Activated T-cell treated with anti-CD3 and anti-CD28 coated beads, Interleukin-2, amount 50 U/mL, for 72 hours (primary cell): Measurements from ENCODE around the gene UBAC1. TPM values are rescaled to one million over a fixed set of nuclear protein-coding genes. Genes with fewer than 3 reads are reported as not detected.

Experiments
- ATAC-seq, 2 donors: fragments of 150-1000 bp; cut with Tn5 transposase; replicated peaks in 1 of 2; 2 replicates each; pipeline ENCODE4 v1.10.0; 2021; ENCODE audit warnings: moderate library complexity in 2 of 2, mild to moderate bottlenecking in 1 of 2
- DNase-seq, 2 donors: peaks; one replicate each; pipeline ENCODE4 v3.0.0; 2021 to 2022; ENCODE audit warnings: mixed read lengths in 1 of 2
- H3K27ac Mint-ChIP-seq: one replicate; pipeline ENCODE4 v1.8.0; 2022; ENCODE audit warnings: mild to moderate bottlenecking, moderate library complexity, mixed read lengths
- H3K27me3 Mint-ChIP-seq: one replicate; pipeline ENCODE4 v1.8.0; 2022; ENCODE audit warnings: low read depth, mixed read lengths
- H3K36me3 Mint-ChIP-seq, 2 donors: one replicate each; pipeline ENCODE4 v1.8.0; 2022; ENCODE audit warnings: mixed read lengths in 2 of 2, mild to moderate bottlenecking in 1 of 2; ENCODE audit not compliant: insufficient read depth in 2 of 2
- H3K4me1 Mint-ChIP-seq: one replicate; pipeline ENCODE4 v1.8.0; 2022; ENCODE audit warnings: low read depth, mixed read lengths
- H3K4me3 Mint-ChIP-seq, 2 donors: one replicate each; pipeline ENCODE4 v1.8.0; 2022; ENCODE audit warnings: mild to moderate bottlenecking in 2 of 2, mixed read lengths in 2 of 2, moderate library complexity in 2 of 2
- H3K9me3 Mint-ChIP-seq, 2 donors: one replicate each; pipeline ENCODE4 v1.8.0; 2022; ENCODE audit warnings: mixed read lengths in 2 of 2
- total RNA-seq, 2 donors: library from RNA; stranded (reverse); gene quantifications; one replicate each; pipeline ENCODE4 v1.2.3, GENCODE V29; 2022

UBAC1 gene
- total RNA-seq, 2 donors from 2014 or later, result 35.6 to 41.6 TPM

DNA sequence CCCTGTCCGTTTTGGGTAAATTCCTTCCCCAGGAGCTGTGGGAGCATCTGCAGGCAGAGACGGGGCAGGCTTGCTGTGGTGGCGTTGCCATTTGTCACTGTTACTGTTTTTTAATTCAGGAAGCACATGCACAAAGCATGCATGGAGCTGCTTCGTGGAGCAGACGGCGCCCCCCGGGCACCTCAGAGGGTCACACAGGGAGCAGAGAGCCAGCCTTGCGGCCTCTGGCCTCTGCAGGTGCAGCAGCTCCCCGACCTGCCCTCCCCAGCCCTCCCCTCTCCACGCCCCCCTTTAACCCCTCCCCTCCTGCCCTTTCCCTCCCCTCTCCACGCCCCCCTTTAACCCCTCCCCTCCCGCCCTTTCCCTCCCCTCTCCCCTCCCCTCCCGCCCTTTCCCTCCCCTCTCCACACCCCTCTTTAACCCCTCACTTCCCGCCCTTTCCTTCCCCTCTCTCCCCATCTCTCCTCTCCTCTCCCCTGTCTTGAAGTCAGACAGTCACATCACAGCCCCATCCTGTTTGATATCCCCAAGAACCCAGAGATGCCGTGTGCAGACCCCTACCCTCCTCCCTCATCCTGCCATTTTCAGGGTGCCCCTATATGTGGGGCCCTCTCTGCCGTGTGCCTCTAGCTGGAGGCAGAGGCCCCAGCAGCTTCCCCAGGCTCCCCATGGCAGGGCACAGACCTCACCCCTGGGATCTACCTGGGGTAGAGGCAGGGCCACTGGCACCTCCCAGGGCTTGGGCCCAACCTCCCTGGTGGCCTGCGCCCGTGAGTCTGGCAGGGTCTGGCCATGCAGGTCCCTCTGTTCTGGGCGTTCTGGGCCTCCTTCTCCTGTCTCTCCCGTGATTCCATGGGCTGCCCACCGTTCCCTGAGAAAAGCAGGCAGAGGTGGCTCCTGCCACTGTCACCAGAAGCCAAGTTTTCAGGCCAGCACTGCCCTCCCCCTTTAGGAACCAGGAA lies 29.6 kb upstream of the UBAC1 start:
- ATAC-seq (peak; percentile 52 to 69), DNase-seq (peak; percentile 46 to 54)
- H3K27me3 Mint-ChIP-seq, result no peaks in the 10 kb centered on the region
- no peaks in the 10 kb centered on the region for H3K9me3 Mint-ChIP-seq
- peak overlapping the region in 1 of 2 donors; percentile 24 for H3K4me3 Mint-ChIP-seq
- H3K4me1 Mint-ChIP-seq, result peaks cover 13% of the 10 kb centered on the region
- no peaks in the 10 kb centered on the region for H3K36me3 Mint-ChIP-seq
- no peak overlapping the region for H3K27ac Mint-ChIP-seq

DNA sequence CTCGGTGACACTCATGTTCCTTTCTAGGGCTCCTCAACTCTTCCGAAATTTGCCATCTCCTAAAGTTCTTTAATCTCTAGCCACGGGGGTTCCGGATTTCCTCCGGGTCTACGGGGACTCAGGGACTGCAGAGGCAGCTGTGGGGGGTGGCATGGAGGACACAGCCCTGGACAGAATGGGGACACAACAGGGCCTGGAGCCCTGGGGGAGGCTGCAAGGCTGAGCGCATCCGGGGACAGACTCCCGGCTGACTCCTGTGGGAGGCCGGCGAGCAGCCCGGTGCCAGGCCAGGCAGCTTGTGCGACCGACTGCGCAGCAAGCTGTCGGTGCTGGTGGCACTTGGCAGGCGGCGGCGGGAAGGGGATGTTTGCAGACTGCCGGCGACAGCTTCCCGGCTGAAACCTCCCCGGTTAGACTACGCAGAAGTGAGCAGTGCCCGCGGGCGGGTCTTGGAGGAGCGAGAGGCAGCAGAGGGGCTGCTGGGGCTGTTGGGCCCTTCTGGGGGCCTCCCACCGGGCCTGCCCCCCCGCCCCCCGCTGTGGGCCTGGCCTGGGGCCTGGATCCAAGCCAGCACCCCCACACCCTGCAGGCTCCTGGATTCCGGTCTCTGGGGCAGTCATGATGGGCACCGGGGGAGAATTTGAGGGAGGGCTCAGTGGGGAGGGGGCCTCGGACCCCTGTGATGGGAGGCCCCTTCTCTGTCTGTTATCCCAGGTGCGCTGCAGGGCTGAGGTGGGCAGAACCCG lies 28.7 kb upstream of the UBAC1 start:
- H3K27ac Mint-ChIP-seq, result no peak overlapping the region
- peak; percentile 4 to 21 for ATAC-seq
- peak in 1 of 2 donors; percentile 35 for DNase-seq
- no peaks in the 10 kb centered on the region for H3K27me3 Mint-ChIP-seq
- peak overlapping the region; percentile 46 for H3K4me3 Mint-ChIP-seq
- H3K36me3 Mint-ChIP-seq, result no peaks in the 10 kb centered on the region
- peaks cover 12% of the 10 kb centered on the region for H3K4me1 Mint-ChIP-seq
- no peaks in the 10 kb centered on the region for H3K9me3 Mint-ChIP-seq

DNA sequence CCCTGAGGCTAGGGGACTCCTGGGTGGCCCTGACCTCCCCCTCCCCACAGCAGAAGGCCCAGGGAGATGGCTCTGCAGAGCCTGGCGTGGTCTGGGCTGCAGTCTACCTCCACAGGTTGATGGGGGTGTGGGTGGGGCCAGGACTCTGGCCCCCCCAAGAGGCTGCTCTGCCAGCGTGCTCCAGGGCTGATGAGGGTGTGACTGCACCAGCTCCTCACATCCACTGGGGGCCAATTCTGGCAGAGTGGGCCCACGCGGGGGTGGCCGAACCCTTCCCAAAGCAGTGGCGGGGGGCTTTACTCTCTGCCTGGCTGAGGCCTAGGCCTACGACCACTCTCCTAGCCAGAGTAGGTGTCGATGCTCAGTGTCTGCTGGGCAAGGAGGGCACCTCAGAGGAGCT lies 28.0 kb upstream of the UBAC1 start:
- H3K9me3 Mint-ChIP-seq, result no peaks in the 10 kb centered on the region
- DNase-seq, result no peak
- no peak overlapping the region for H3K4me3 Mint-ChIP-seq
- H3K36me3 Mint-ChIP-seq, result no peaks in the 10 kb centered on the region
- H3K27ac Mint-ChIP-seq, result no peak overlapping the region
- no peak for ATAC-seq
- no peaks in the 10 kb centered on the region for H3K27me3 Mint-ChIP-seq
- peaks cover 8% of the 10 kb centered on the region for H3K4me1 Mint-ChIP-seq

DNA sequence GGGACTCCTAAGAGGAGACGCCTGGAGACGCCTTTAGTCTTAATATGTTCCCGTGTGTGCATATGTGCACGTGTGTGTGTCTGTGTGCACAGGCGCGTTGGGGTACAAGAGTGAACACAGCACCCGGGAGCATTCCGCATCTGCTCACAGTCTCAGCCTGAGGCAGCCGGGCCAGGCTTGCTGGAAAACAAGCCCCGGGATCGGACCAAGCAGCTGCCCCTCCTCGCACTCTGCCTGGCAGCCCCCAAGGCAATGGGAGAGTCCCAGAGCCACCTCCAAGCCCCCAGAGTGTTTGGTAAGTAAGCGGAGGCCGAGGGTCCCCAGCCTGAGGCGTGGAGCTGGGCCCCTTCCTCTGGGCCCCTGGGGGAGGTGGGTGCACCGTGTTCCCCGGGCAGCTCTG lies 27.3 kb upstream of the UBAC1 start:
- H3K4me3 Mint-ChIP-seq, result no peak overlapping the region
- H3K36me3 Mint-ChIP-seq, result no peaks in the 10 kb centered on the region
- no peaks in the 10 kb centered on the region for H3K9me3 Mint-ChIP-seq
- H3K4me1 Mint-ChIP-seq, result peaks cover 8% of the 10 kb centered on the region
- no peaks in the 10 kb centered on the region for H3K27me3 Mint-ChIP-seq
- no peak for DNase-seq
- ATAC-seq, result no peak
- H3K27ac Mint-ChIP-seq, result no peak overlapping the region

DNA sequence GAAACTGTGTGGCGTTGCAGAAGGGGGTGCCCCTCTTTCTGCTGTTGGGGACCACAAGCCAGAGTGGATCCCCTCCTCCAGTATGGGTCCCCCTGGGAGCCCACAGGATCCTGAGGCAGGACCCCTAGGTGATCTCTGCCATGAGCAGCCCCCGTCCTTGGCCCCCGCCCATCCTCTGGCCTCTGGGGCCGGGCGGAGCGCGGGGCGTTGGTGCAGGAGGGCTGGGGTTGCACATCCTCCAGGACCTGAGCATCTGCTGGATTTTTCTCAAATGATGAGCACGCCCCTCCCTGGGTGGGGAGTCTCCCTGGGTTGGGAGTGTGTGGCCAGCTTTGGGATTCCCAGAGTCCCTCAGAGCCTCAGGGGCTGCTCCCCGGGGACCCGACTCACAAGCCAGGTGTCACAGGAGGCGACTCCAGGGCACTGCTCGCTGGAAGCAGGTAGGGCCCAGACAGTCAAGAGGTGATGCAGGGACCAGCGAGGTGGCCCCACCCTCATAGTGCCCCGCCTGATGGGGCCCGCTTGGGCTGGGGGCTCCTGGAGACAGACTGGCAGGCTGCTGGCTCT lies 26.7 kb upstream of the UBAC1 start:
- no peak overlapping the region for H3K27ac Mint-ChIP-seq
- H3K4me3 Mint-ChIP-seq, result no peak overlapping the region
- ATAC-seq (no peak), DNase-seq (no peak)
- H3K9me3 Mint-ChIP-seq, result no peaks in the 10 kb centered on the region
- H3K4me1 Mint-ChIP-seq, result peaks cover 8% of the 10 kb centered on the region
- H3K36me3 Mint-ChIP-seq, result no peaks in the 10 kb centered on the region
- no peaks in the 10 kb centered on the region for H3K27me3 Mint-ChIP-seq

DNA sequence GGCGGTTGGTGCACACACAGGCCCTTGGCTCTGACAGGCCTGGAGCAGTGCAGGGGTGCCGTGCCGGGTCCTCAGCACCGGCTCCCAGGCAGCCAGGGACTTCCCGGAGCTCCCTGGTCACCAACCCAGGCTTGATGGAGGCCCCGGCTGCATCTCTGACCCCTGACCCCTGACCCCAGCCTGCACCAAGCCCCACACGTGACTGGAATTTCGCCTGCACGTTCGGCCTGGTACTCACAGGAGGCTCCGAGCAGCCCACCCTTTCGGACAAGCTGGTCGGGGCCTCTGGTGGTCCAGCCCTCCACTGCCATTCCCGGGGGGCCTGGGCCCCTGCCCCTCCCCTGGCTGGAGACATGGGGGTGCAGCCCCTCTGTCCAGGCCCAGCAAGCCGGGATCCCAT lies 25.4 kb upstream of the UBAC1 start:
- DNase-seq (no peak), ATAC-seq (no peak)
- Mint-ChIP-seq H3K36me3 (no peaks in the 10 kb centered on the region), H3K9me3 (no peaks in the 10 kb centered on the region), H3K27me3 (no peaks in the 10 kb centered on the region), H3K4me3 (no peak overlapping the region), H3K27ac (no peak overlapping the region), H3K4me1 (peaks cover 5% of the 10 kb centered on the region)

DNA sequence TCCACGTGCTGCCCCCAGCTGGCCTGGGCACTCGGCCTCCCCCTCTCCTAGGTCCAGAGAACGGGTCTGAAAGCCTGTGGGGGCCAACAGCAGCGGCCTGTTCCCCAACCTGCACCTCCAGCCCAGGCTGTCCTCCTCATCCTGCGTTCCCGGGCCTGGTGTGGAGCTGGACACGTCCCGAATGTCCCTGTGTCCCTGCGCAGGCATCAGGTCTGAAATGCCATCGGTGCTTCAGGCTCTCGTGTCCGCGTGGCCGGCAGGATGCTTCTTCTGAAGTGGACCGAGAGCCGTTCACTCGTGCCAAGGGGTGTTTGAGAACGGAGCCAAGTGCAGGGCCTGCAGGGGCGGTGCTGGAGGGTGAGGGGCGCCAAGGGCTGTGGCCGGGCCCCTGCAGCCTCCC lies 24.7 kb upstream of the UBAC1 start:
- no peak for DNase-seq
- peaks cover 3% of the 10 kb centered on the region for H3K4me1 Mint-ChIP-seq
- H3K4me3 Mint-ChIP-seq, result no peak overlapping the region
- H3K36me3 Mint-ChIP-seq, result no peaks in the 10 kb centered on the region
- H3K27me3 Mint-ChIP-seq, result no peaks in the 10 kb centered on the region
- ATAC-seq, result no peak
- no peaks in the 10 kb centered on the region for H3K9me3 Mint-ChIP-seq
- no peak overlapping the region for H3K27ac Mint-ChIP-seq

DNA sequence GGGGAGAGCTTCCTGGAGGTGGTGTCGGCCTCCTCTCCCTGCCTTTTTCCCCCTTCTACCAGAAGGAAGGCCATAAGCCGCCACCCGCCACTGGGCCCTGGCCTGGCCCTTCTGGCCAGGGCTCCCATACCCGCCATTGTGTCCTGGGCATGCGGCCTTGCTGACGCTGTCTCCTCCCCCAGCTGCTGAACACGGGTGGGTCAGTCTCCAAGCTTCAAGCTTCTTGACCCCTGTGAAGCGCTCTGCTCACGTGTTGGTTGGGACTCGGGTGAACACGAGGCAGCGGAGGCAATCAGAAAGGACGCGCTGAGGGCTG lies 24.2 kb upstream of the UBAC1 start:
- Mint-ChIP-seq H3K4me3 (no peak overlapping the region), H3K36me3 (no peaks in the 10 kb centered on the region), H3K27ac (no peak overlapping the region), H3K9me3 (no peaks in the 10 kb centered on the region), H3K27me3 (no peaks in the 10 kb centered on the region), H3K4me1 (peaks cover 3% of the 10 kb centered on the region)
- DNase-seq, result no peak
- no peak for ATAC-seq

DNA sequence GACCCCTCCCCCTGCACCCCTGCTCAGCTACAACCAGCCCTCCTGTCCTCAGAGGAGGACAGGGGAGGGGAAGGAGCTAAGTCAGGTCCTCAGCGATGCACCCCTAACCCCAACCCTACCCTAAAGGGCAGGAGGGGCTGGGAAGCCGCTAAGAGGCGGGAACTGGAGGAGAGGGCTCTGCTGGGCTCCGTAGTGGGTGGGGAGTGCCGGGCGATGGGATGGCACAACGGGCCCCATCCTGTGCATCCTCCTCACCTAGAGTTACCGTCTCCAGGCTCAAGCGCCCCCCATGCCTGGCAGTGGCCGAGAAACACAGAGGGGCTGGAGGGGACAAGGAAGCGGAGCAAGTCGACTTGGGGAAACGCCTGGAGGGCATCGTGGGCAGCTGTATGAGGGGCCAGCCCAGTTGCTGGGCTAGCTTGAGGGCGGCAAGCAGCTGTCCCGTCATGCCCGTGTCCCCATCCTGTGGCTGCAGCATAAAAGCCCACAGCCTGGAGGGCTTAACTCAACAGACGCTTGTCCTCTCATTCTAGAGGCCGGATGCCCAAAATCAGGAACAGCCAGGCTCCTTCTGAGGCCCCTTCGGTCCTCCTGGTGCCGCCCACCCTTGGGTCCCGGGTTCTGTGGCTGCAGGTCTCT lies 23.0 kb upstream of the UBAC1 start:
- no peak overlapping the region for H3K4me3 Mint-ChIP-seq
- no peaks in the 10 kb centered on the region for H3K9me3 Mint-ChIP-seq
- DNase-seq (no peak), ATAC-seq (no peak)
- no peaks in the 10 kb centered on the region for H3K4me1 Mint-ChIP-seq
- H3K27ac Mint-ChIP-seq, result no peak overlapping the region
- H3K36me3 Mint-ChIP-seq, result no peaks in the 10 kb centered on the region
- no peaks in the 10 kb centered on the region for H3K27me3 Mint-ChIP-seq

DNA sequence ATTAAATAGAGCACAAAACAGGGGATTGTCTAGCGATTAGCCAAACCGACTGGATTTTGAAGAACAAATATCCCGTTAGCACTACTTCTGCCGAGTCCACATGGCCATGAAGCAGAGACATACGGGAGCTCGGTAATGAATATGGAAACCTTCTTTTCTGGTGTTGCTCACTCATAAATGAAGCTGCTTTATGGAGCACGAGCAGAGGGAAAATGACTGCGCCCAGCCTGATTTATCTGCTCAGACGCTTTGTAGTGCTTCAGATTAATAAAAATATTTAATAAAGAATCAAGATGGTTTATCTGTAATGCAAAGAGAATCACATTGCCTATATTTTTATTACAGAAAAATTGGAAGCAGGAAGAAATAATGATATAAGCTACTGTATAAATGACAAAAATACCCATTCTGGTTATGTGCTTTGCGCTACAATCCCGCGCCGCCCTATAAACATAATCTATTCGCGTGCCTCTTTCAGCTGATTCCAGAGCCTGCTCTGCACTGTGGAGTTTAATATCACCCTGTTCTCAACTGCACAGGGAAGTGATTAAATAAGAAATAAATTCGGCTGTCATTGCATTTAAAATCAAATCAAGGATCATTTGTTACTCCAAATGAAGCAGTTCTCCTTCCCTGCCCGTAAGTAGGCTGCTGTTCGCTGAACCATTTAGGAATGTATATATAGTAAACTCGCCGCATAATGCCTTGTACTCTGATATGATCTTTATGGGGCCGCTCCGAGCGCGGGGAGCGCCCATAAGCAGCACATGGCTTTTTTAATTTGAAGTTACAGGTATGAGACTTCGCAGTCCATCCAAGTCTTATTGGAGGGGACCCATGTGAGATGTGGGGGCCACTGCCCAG lies 22.3 kb upstream of the UBAC1 start:
- Mint-ChIP-seq H3K27me3 (no peaks in the 10 kb centered on the region), H3K36me3 (no peaks in the 10 kb centered on the region), H3K4me1 (peaks cover 6% of the 10 kb centered on the region), H3K9me3 (no peaks in the 10 kb centered on the region), H3K27ac (no peak overlapping the region), H3K4me3 (no peak overlapping the region)
- ATAC-seq, result no peak
- no peak for DNase-seq

DNA sequence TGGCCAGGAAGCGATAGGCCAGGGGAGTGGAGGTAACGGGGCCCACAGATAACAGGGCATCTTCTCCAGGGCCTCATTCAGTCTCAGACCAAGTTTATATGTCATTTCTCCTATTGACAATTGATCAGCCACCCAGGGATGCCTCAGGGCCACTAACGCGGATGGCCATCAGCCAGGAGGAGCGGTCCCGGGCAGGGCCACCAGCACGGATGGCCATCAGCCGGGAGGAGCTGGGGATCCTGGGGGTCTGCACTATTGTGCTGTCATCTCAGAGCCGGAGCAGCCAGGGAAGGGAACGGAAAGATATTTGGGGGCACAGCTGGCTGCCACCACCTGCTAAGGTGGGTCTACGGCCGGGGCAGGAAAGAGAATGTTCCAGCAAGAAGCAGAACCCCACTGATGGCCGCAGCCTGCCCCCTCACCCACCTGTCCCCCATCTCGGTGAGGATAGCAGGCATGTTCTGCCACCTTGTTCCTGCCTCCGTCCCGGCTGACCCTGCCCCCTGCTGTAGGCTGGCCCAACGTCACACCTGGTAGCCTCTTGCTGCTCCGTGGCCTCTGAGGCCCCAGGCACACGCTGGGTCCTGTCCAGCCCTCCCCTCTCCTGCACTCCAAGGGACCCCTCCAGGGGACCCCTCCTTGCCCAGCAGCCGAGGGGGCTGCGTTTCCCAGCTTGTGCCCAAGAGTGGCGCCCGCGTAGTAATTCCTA lies 21.5 kb upstream of the UBAC1 start:
- Mint-ChIP-seq H3K4me1 (peaks cover 6% of the 10 kb centered on the region), H3K27ac (no peak overlapping the region), H3K9me3 (no peaks in the 10 kb centered on the region), H3K36me3 (no peaks in the 10 kb centered on the region), H3K4me3 (no peak overlapping the region), H3K27me3 (no peaks in the 10 kb centered on the region)
- ATAC-seq, result no peak
- no peak for DNase-seq
